ENCODE measurements around the gene ANKRD39.
"Not testable (repeated sequence)": the region's sequence is repeated elsewhere in the genome, so short reads cannot be mapped to it uniquely, and the experiment has no call there.

The ANKRD39 gene

DNA sequence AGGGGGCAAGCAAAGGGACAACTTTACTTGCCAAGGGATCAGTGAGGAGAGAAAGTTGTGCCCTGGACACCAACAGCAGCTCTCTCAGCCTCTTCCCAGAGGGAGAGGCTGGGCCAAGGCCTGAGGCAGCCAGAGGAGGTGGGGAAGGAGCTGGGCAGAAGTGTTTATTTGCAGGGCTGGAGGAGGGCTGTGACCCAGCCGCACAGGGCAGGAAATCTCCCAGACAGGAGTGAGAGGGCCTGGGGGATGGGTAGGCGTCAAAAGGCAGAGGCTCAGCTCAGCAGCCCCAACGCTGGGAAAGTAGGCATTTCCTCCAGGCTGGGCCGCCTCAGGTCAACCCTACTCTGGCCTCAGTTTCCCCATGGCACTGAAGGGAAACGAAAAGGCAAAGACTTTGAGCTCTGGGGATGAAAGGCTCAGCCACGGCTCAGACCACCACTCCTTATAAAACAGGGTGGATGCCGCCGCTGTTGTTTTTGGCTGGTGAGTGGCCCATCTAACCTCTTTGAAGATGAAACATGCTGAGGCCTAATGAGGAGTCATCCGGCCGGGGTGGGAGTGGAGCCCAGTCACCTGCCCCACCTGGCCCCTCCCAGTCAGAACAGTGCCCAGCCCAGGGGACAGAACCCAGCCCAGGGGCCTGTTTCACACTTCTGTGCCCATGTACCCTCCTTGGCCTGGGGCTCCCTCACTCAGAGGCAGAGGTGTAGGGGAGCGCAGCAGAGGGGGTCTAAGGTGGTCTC lies 33.9 kb upstream of the ANKRD39 start:
- Mint-ChIP-seq H3K36me3 (ENCODE audit: low read depth) (no peaks in the 10 kb centered on the region), H3K9me3 (no peaks in the 10 kb centered on the region), H3K27ac (peak overlapping the region; percentile 62), H3K27me3 (ENCODE audit: low read depth) (no peaks in the 10 kb centered on the region), H3K4me1 (ENCODE audit: low read depth) (peaks cover 34% of the 10 kb centered on the region), H3K4me3 (no peak overlapping the region)

DNA sequence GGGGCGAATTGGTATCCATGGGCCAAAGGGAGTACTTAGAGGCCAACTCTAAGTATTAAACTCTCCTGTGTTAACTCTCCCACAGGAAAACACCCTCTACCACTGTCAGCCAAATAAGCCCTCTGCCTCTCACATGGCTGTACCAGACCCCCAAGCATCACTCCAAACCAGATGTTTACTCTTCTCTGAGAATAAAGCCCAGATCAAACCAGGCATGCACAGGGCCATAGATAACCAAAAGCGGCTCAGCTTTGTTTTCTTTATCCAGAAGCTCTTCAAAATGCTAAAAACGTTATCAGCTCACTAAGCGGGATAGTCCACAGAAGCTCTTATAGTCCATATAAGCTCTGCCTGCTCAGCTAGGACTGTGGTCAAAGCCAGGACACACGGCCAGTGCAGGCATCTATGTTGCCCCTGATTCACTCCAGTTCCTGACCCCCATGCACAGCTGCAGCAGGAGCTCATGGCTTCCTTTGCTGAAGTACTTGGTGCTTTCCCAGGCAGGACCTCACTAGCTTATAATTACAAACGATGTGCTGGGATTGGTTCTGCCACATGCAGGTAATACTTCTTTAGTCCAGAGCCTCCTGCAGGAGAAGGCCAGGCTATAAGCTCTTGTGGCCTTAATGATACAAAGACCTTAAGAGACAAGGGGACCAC lies 33.0 kb upstream of the ANKRD39 start:
- no peaks in the 10 kb centered on the region for H3K36me3 Mint-ChIP-seq (ENCODE audit: low read depth)
- H3K27me3 Mint-ChIP-seq (ENCODE audit: low read depth) = no peaks in the 10 kb centered on the region
- H3K27ac Mint-ChIP-seq = peak overlapping the region; percentile 62
- peaks cover 27% of the 10 kb centered on the region for H3K4me1 Mint-ChIP-seq (ENCODE audit: low read depth)
- H3K9me3 Mint-ChIP-seq = no peaks in the 10 kb centered on the region
- H3K4me3 Mint-ChIP-seq = no peak overlapping the region

DNA sequence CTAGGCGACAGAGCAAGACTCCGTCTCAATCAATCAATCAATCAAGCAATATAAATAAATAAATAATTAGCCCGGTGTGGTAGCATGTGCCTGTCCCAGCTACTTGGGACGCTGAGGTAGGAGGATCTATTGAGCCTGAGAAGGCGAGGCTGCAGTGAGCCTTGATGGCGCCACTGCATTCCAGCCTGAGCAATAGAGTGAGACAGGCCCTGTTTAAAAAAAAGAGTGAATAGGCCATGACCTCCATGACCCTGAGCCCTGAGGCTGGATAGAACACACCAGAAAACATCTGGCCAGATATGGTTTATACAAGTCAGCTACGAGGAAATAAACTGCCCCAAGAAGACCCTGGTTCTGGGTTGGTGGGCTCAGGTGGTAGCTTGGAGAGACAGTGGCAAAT lies 32.4 kb upstream of the ANKRD39 start:
- H3K36me3 Mint-ChIP-seq (ENCODE audit: low read depth) = no peaks in the 10 kb centered on the region
- H3K27me3 Mint-ChIP-seq (ENCODE audit: low read depth) = no peaks in the 10 kb centered on the region
- no peak overlapping the region for H3K27ac Mint-ChIP-seq
- H3K9me3 Mint-ChIP-seq = no peaks in the 10 kb centered on the region
- H3K4me1 Mint-ChIP-seq (ENCODE audit: low read depth) = peaks cover 25% of the 10 kb centered on the region
- no peak overlapping the region for H3K4me3 Mint-ChIP-seq

DNA sequence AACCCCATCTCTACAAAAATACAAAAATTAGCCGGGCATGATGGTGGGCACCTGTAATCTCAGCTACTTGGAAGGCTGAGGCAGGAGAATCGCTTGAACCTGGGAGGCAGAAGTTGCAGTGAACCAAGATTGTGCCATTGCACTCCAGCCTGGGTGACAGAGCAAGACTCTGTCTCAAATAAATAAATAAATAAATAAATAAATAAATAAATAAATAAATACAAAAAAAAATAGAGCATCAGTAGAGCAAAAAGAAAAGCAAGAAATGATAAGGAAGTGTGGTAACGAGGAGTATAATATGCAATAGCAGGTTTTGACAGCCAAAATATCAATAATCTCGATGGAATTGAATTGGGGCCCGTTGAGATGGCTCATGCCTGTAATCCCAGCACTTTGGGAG lies 31.7 kb upstream of the ANKRD39 start:
- not testable (repeated sequence) for H3K27me3 Mint-ChIP-seq (ENCODE audit: low read depth); H3K4me3 Mint-ChIP-seq; H3K27ac Mint-ChIP-seq; H3K36me3 Mint-ChIP-seq (ENCODE audit: low read depth); H3K9me3 Mint-ChIP-seq
- peaks cover 22% of the 10 kb centered on the region for H3K4me1 Mint-ChIP-seq (ENCODE audit: low read depth)

DNA sequence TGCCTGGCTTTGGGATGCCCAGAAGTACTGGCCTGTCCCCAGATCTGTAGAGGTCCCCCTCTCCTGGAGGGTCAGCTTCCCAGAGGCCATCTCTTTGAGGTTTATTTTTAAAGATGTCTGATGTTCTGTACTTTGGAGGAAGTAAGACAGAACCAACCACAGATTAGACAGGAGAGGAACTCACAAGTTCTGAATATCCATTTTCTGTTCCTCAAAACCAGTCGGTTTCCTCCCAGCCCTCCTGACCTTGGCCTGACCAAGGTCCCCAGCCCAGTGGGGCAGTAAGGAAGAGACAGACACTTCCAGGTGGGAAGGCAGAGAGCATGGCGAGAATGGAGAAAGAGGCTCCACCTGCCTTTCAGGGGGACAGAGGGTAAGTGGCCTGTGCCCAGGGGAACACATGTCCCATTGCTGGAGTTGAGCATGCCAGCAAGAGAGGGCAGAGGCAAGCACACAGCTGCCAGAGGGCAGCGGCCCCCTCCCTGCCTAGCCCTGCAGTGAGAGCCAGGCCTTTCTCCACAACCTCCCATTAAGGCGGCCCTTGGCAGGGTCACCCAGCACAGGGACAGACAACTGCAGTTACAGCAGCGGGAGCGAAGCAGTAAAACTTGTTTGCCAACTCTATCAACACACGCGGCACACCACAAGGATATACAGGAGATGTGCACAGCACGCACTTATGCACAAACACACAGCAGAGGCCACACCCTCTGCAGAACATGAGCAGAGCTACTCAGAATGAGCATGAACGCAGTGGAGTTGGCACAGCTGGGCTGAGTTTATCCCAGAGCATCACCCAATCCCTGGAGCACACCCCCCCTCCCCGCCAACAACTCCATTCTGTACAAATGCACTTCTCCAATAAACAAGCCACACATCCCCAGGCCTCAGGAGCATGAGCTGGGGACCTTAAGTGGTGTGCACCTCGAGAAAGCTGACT lies 30.5 kb upstream of the ANKRD39 start:
- Mint-ChIP-seq H3K4me1 (ENCODE audit: low read depth) (peaks cover 22% of the 10 kb centered on the region), H3K4me3 (no peak overlapping the region), H3K27me3 (ENCODE audit: low read depth) (no peaks in the 10 kb centered on the region), H3K27ac (no peak overlapping the region), H3K36me3 (ENCODE audit: low read depth) (no peaks in the 10 kb centered on the region), H3K9me3 (no peaks in the 10 kb centered on the region)

DNA sequence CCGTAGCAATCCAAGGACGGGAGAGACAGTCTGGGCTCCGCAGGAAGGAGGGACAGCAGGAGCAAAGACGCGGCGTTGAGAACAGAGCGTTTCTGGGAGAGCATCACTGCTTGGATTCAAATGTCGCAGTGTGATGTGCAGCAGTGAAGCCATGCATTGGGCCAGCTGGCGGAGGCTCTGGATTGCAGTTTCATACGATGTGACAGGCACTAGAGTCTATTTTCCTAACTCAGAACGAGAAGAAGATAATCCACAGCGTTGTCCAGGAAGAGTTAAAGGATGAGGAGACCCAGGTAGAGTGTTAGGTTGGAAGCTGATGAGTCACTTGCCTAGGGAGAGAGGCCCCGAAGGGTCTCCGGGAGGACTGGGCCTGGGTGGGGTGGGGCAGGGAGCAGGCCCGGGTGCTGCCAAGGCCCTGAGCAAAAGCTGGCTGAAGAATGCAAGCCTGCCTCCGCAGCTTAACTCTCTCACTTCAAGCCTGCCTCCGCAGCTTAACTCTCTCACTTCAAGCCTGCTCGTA lies 29.7 kb upstream of the ANKRD39 start:
- Mint-ChIP-seq H3K4me3 (no peak overlapping the region), H3K27me3 (ENCODE audit: low read depth) (no peaks in the 10 kb centered on the region), H3K27ac (no peak overlapping the region), H3K36me3 (ENCODE audit: low read depth) (no peaks in the 10 kb centered on the region), H3K9me3 (no peaks in the 10 kb centered on the region), H3K4me1 (ENCODE audit: low read depth) (peaks cover 20% of the 10 kb centered on the region)

DNA sequence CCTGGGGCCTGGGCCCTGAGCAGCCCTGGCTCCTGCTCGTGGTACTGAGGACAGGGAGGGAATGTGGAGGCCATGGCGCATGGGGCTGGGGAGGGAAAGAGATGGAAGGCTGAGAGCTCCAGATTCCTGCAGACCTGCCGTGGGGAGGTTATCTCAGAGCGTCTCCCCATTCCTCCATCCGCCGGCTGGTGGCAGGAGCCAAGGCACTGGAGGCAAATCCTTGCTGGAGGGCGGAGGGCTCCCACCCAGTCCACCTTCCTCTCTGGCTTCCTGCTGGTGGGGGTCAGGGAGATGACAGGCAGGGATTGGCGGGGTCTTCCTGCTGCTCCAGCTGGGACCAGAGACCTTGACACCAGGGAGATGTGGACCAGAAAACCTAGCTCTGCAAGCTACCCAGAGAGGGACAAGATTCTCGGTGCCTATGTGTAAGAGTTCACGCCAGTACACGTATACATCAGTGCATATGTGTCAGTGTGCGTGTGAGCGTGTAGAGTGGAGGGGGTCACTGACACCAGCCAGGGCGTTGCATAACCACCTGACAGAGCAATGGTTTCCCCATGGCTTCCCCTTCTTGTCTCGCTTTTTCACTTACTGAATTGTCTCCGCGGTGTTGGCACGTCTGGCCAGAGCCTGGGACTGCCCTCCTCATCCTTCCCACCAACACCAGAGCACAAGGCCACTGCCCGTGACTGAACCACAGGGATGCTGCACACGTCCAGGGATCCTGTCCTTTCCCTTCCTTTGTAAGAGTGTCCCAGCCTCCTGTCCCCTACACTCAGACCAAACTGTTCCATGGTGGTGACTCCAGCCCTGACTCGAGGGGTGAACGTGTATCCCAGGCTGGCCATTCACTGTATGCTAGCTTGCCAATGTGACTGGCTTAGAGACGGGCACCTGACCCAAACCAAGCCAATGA lies 27.9 kb upstream of the ANKRD39 start:
- Mint-ChIP-seq H3K4me3 (no peak overlapping the region), H3K9me3 (no peaks in the 10 kb centered on the region), H3K36me3 (ENCODE audit: low read depth) (no peaks in the 10 kb centered on the region), H3K27me3 (ENCODE audit: low read depth) (no peaks in the 10 kb centered on the region), H3K4me1 (ENCODE audit: low read depth) (peaks cover 9% of the 10 kb centered on the region), H3K27ac (no peak overlapping the region)

DNA sequence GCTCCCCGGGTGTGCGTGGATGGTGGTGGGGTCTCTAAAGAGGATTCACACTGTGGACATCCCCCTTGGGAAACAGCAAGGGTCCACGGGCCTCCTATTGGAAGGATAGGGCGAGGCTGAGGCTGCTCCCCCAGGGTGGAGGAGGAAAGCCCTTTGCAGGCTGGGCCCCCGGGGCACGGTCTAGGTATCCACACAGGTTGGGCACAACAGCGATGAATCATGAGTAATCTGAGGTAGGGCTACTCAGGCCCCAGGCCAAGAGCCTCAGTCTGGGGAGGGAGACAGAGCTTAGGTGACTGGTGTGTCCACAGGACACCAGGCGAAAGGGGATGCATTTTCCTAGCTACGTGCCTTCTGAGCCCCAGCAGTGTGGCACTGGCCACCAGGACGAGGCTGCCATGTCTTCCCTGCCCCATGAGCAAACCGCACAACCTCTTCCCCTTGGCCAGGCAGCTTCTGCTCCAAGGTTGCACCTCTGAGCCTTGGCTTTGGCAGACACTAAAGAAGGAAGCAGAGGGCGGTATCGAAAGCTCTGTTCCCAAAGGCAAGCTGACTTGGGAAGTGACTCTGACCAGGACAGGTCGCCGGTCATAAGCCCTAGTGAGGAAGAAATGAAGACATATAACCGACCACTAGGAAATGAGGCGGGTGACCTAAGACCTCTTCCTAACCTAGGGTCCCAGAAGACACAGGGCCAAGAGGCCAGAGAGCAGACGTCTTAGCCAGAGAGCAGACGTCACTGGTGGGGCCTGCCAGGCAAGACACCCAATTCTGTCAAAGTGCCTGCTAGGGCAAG lies 26.7 kb upstream of the ANKRD39 start:
- Mint-ChIP-seq H3K4me3 (no peak overlapping the region), H3K9me3 (no peaks in the 10 kb centered on the region), H3K27ac (no peak overlapping the region), H3K27me3 (ENCODE audit: low read depth) (no peaks in the 10 kb centered on the region), H3K36me3 (ENCODE audit: low read depth) (no peaks in the 10 kb centered on the region), H3K4me1 (ENCODE audit: low read depth) (peaks cover 8% of the 10 kb centered on the region)

DNA sequence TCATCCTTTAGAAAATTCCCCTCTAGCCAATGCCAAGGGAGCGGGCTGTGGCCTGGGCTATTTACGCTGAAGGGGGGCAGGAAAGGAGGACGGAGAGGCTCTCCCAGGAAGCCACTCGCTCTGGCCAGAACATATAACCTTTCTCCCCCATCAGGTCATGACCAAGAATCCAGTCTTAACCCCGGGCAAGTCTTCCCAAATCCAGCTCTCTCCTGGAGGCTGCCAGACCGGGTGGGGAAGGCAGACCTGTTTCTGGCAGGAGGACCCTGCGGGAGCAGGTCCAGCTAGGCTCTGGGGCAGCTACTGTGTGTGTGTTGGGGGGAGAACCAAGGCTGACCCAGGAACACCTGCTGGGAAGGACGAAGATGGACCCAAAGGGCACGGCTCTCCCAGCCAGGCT lies 25.5 kb upstream of the ANKRD39 start:
- H3K27ac Mint-ChIP-seq = no peak overlapping the region
- no peaks in the 10 kb centered on the region for H3K36me3 Mint-ChIP-seq (ENCODE audit: low read depth)
- H3K4me3 Mint-ChIP-seq = no peak overlapping the region
- H3K4me1 Mint-ChIP-seq (ENCODE audit: low read depth) = peaks cover 3% of the 10 kb centered on the region
- no peaks in the 10 kb centered on the region for H3K9me3 Mint-ChIP-seq
- no peaks in the 10 kb centered on the region for H3K27me3 Mint-ChIP-seq (ENCODE audit: low read depth)

DNA sequence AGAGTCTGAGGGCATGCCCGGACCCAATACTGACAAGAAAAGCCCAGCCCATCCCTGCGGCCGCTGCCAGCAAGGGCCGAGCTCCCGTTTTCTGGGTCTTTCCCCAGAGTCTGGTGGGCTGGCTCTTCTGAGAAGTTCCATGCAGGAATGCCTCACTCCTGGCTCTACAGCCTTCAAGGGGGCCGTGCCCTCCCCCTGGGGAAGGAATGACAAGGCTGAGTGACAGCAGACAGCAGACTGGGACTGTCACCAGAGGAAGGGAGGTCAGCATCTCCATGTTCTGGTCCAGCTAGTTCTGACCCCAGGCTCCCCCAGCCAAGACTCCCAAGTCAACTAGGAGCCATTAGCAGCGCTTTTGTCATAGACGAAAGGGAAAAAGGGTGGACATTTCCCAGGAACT lies 25.1 kb upstream of the ANKRD39 start:
- H3K36me3 Mint-ChIP-seq (ENCODE audit: low read depth) = no peaks in the 10 kb centered on the region
- H3K27me3 Mint-ChIP-seq (ENCODE audit: low read depth) = no peaks in the 10 kb centered on the region
- no peak overlapping the region for H3K27ac Mint-ChIP-seq
- no peak overlapping the region for H3K4me3 Mint-ChIP-seq
- no peaks in the 10 kb centered on the region for H3K9me3 Mint-ChIP-seq
- H3K4me1 Mint-ChIP-seq (ENCODE audit: low read depth) = no peaks in the 10 kb centered on the region

DNA sequence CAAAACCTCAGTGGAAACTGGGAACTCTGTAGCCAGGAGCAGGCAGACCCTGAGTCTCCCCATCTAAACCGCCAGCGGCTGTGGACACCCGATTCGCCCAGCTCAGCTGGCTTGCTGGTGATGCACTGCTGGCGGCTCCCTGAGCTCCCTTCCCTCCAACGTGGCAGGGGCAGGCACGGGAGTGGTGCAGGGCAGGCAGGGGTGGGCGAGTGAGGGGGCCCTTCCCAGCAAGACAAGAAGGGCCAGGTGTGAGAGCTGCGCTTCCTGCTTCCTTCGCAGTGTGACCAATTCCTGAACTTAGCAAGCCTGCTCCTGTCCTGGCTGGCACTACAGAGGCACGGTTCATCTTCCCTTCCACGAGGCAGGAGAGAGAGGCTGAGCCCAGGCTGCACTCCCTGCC lies 24.4 kb upstream of the ANKRD39 start:
- no peak overlapping the region for H3K4me3 Mint-ChIP-seq
- no peaks in the 10 kb centered on the region for H3K36me3 Mint-ChIP-seq (ENCODE audit: low read depth)
- no peaks in the 10 kb centered on the region for H3K9me3 Mint-ChIP-seq
- H3K4me1 Mint-ChIP-seq (ENCODE audit: low read depth) = no peaks in the 10 kb centered on the region
- no peaks in the 10 kb centered on the region for H3K27me3 Mint-ChIP-seq (ENCODE audit: low read depth)
- no peak overlapping the region for H3K27ac Mint-ChIP-seq

DNA sequence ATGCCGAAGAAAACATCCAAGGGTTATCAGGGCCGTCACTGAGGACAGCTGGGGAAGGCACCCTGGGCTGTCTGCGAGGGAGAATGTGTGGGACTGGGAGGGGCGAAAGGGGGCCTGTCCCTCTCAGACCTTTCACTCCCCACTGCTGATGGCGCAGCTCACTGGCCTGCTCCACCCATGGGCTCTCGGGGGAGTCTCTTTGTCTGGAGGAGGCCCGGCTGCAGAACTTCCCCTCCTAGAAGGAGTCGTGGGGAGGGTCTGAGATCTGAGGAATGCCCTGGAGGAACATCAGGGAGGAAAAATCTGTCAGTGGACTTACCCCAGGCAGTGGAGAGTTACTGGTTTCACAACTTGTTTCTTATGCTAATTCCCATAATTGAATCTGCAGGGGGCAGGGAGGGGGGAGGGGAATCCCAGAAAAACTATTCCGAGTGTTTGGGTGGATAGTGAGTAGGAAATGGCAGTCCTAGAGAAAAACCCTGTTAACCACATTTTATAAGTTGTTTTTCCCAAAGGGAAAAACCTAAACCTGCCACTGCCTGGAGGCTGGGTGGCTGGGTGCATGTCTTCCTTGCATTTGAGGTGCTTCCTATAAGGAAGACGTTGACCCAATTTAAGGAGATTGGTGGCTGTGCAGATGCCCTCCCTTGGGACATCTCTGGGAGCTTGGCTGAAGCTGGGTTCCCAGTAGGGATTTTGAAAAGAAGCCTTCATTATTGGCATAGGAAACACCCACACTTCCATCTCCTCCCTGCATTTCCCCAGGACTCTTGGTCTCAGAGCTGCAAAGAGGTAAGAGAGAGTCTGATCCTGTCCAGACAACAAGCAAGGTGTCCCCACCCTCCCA lies 23.8 kb upstream of the ANKRD39 start:
- Mint-ChIP-seq H3K36me3 (ENCODE audit: low read depth) (no peaks in the 10 kb centered on the region), H3K4me3 (no peak overlapping the region), H3K4me1 (ENCODE audit: low read depth) (no peaks in the 10 kb centered on the region), H3K9me3 (no peaks in the 10 kb centered on the region), H3K27me3 (ENCODE audit: low read depth) (no peaks in the 10 kb centered on the region), H3K27ac (no peak overlapping the region)

DNA sequence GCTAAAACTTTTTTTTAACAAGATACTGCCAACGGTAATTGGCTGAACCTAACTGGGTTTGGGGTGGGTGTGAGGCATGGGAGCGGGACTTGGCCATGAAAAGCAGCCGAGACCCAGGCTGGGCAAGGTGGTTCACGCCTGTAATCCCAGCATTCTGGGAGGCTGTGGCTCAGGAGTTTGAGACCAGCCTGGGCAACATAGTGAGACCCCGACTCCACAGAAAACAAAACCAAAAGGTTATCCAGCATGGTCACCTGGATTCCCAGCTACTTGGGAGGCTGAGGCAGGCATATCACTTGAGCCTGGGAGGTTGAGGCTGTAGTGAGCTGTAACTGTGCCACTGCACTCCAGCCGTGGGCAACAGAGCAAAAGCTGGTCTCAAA lies 23.1 kb upstream of the ANKRD39 start:
- H3K4me3 Mint-ChIP-seq = no peak overlapping the region
- no peaks in the 10 kb centered on the region for H3K27me3 Mint-ChIP-seq (ENCODE audit: low read depth)
- no peaks in the 10 kb centered on the region for H3K36me3 Mint-ChIP-seq (ENCODE audit: low read depth)
- H3K27ac Mint-ChIP-seq = no peak overlapping the region
- H3K9me3 Mint-ChIP-seq = no peaks in the 10 kb centered on the region
- no peaks in the 10 kb centered on the region for H3K4me1 Mint-ChIP-seq (ENCODE audit: low read depth)
